Medulla oblongata (tissue), 1 donor: ENCODE results near the gene OR52H1.

ENCODE experiments used
- DNase-seq: peaks from one replicate; pipeline ENCODE4 v3.0.0-alpha.2; 2015; ENCODE audit errors: extremely low spot score

The OR52H1 gene

GRCh38 chr11:5534046-5534445 is 14.3 kb downstream of the OR52H1 start:
- no peak for DNase-seq

DNA sequence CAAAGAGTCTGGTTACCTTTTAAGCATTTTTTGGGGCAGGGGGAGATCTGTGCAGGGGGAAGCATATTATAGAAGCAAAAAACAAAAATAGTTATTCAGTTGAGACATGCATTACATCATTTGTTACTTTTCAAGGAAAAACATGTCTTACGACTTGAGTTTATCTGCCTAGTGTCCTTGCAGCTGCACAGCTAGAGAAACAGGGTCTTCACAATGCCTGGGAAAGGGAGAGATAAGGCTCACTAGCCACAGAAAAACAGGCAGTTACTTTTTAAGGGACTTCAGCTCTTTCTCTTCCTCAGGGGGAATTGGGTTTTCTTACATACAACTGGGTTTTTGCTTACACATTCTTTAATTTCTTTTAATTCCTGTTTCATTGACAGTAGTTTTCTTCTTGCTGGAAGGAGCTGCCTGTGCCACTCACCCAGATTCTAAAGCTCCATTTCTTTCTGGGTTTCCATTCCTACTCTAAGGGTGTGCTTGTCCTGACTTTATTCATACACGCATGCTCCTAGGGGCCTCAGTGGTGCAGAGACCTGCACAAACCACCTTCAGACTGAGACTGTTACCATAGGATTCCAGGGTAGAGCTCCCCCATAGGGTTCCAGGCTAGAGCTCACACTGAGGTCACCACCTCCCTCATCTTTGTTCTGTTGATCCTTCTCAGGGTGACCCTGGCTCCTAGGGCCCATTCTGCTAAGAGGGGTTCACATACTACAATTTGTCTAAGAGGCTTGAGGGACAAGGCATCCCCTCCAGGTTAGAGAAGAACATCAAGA is 17.1 kb downstream of the OR52H1 start:
- DNase-seq, result no peak

DNA sequence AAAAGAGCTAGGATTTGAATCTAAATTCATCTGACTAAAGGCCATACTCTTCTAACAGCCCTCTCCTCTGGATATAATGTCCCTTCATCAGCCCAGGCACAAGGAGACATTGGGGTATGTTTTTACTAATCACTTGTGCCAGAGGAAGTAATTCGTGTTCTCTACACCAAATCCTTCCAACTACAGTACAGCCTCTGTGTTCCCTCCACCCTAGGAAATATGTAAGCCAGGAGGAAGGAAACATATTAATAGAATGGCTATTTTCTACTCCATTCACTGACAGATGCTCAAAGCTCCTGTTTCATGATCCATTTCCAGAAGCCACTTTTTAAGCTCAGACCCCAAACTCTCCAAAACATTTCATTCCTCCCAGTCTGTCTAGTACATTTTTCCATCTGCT is 19.8 kb downstream of the OR52H1 start:
- no peak for DNase-seq

DNA sequence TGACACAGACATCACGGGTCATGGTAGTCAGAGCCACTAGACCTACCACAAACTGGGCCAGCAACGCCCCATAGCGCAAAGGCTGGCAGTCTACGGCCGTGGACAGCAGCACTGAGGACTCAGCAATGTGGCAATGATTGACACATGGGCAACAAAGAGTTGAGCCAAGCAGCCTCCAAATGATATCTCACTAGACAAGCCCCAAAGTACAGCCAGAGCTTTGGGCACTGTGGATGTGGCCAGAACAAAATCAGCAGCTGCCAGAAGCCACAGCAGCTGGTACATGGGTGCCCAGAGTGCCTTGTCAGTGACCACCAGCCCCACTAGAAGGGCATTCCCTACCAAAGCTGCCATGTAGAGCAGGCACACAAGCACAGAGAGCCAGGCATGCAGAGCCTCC is 20.6 kb downstream of the OR52H1 start:
- DNase-seq, result no peak

- DNase-seq, result no peak
Measured at GRCh38 chr11:5524756-5525155, 23.6 kb downstream of the OR52H1 start.

DNA sequence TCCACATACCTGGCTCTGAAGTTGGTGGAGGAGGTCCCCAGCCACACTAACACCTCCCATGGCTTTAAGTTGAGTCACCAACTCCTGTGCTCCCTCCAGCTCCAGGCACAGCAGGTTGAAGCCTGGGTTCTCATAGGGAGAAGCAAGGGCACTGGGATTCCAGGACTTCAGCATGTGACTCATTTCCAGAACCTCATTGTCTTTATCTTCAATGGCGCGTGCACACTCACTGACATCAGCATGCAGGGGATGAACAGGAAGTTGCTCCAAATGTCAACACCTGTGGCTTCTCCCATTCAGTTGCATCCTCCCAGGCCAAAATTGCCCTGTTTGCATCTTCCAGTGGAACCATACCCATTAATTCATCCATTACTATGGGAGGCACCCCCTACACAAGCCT is 26.0 kb downstream of the OR52H1 start:
- no peak for DNase-seq

GRCh38 chr11:5521540-5521939 is 26.8 kb downstream of the OR52H1 start:
- no peak for DNase-seq

- DNase-seq, result no peak
Measured at GRCh38 chr11:5516599-5516998, 31.7 kb downstream of the OR52H1 start, which contains the start of gene UBQLNL. Gene UBQLNL (minus strand): TSS chr11:5516699. CDS start chr11:5516441, 258 bp downstream.

DNA sequence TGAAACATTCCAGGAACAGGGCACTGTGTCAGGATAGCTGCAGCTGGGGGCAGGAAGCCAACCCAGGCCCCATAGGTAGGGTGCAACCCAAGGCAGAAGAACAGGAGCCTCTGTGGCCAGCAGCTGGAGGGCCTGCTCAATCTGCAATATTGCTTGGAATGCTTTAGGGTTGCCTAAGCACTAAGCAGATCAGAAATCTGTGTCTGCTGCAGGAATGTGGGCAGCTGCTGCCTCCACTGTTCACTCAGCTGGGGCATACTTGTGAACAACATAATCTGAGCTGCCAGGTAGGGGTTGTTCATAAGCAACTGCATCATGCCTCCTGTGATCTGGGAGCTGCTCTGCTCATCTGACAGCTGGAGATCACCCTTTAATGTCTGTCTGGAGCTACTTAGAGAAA is 33.5 kb downstream of the OR52H1 start:
- no peak for DNase-seq

DNA sequence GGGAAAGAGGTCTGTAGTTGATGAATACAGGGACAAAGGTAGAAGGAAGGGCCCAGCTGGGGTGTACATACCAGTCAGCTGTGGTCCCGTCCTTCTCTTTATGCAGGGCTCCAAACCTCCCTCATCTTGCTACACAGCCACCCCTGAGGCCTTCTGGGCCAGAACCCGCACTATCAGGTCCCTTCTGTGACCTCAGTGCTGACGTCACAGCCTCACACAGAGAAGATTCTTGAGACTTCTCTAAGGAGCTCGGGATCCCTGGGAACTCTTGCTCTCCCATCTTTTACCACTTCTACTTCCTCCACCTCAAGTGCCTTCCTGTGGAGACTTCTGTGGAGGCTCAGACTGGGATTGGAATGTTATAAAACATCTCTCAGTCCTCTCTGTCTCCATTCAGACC is 38.5 kb downstream of the OR52H1 start, which contains the start of gene UBQLN3:
Gene UBQLN3 (minus strand): TSS at position 155 of the 400 bp plus-strand sequence. CDS start 399 bp downstream, outside the sequence.
- DNase-seq, result no peak

DNA sequence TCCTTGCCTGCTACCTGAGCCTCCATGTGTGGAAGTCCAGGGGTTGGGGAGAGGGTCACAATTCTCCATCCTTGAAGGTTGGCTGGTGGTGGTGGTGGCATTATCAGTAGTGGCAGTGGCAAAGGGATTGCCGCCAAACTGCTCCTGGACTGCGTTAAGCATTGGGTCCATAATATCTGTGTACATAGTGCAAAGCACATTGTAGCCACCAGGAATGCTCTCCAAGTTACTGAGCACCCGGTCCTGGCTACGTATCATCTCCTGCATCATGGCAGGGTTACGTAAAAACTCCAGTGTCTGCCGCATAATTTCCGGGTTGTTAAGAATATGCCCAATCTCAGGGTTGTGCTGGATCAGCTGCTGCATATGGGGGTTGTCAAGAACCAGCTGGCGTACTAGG is 39.7 kb downstream of the OR52H1 start:
- no peak for DNase-seq

GRCh38 chr11:5507933-5508305 is 40.4 kb downstream of the OR52H1 start:
- DNase-seq, result no peak

DNA sequence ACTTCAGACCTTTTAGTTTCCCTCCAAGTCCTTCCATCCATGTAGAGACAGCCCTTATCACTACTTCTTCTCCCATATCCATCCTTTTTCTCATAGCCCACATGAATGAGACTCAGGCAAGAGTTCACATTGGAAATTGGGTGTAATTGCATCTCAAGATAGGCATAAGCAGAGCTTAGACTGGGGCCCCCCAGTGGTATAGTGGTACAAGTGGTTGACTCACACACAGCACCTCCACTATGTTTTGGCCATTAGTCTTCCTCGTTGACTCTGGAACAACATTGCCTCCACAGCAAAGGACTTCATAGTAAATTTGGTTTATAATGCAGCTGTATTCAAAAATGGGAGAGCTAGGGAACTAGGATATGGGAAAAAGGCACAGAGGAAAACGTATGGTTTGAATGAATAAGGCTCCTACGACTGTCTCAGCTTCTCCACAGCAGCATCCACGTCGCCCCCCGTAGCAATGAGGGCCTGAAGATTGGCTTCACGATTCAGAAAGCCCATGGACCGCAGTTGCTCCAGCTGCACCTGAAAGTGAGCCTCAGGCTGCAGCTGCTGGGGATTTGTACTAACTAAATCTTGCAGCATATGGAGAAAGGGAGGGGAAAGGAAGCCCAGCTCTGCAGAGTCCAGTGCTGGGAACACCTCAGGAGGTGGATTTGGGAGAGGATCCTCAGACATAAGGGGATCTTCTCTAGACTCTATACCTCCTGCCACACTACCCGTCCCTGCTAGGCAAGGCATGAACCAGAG is 41.0 kb downstream of the OR52H1 start:
- DNase-seq, result no peak

DNA sequence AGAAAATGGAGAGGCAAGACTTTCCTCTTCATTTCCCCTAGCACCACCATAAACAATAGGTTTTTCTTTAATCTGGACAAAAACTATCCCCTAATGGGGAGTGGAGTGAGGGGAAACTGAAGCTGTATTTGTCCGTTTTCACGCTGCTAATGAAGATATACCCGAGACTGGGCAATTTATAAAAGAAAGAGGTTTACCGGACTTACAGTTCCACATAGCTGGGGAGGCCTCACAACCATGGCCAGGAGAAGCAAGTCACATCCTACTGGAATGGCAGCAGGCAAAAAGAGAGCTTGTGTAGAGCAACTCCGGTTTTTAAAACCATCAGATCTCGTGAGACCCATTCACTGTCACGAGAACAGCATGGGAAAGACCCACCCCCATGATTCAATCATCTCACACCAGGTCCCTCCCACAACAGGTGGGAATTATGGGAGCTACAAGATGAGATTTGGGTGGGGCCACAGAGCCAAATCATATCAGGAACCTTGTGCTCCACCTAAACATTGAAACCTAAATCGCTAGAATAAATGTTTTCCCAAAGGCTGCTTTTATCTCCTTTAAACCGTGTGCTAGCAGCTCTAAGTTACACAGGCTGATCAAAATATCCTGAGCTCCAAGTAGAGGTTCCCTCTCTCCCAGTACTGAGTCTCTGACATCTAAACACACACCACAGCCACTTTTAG is 42.8 kb downstream of the OR52H1 start:
- no peak for DNase-seq

- no peak for DNase-seq
Measured at GRCh38 chr11:5504403-5504921, 43.9 kb downstream of the OR52H1 start.

DNA sequence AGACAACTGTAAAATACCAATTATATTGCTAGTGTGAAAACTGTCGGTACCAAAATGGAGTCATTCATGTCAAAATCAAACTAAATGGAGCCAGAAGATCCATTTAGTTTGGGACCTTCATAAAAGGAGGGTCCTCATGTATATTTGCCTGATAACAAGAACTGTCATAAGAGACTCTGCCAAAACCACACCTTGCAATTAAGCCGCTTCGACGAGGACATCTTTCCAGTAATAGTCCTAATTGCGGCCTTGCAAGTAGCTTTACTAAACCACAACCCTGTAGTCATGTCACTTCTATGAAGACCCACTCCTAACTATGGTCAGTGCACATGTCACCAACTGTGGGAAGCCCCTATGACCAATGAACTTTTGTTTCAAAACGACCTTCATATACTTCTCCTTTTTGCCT is 47.9 kb downstream of the OR52H1 start:
- DNase-seq, result no peak

DNA sequence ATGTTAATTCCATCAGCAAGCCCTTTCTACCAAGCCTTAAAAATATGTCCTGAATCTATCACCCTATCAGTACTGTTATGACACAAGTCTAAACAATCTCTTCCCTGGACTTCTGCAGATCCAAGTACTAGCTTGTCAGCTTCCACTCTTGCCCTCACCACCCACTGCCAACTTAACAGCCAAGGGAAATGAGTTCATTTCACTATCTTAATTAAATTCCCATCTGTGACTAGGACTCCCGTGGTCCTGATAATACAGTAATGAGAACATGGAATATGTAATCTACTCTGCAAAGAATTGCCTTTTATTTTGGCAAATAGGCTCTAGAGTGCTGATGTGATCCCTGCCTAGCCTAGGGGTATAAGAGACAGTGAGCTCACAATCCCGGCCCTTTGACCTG is 48.7 kb downstream of the OR52H1 start:
- DNase-seq, result no peak
